SU-DHL-6 (cell line): ENCODE results near the gene PFKM.

Source experiments
- CTCF ChIP-seq: fragments of 200-600 bp; sonication (generic); IDR thresholded peaks from one replicate; pipeline ENCODE4 v1.5.1; 2017; ENCODE audit warnings: antibody characterized with exemption, mild to moderate bottlenecking, low read length, moderate library complexity; ENCODE audit not compliant: insufficient read depth, poor library complexity, severe bottlenecking
- EZH2phosphoT487 ChIP-seq: fragments of 200-600 bp; sonication (generic), shearing (Covaris generic); conservative IDR thresholded peaks from 2 replicates; pipeline ENCODE4 v1.6.1; 2018; ENCODE audit warnings: mild to moderate bottlenecking, antibody characterized with exemption, low read length, moderate library complexity, mixed read lengths

DNA sequence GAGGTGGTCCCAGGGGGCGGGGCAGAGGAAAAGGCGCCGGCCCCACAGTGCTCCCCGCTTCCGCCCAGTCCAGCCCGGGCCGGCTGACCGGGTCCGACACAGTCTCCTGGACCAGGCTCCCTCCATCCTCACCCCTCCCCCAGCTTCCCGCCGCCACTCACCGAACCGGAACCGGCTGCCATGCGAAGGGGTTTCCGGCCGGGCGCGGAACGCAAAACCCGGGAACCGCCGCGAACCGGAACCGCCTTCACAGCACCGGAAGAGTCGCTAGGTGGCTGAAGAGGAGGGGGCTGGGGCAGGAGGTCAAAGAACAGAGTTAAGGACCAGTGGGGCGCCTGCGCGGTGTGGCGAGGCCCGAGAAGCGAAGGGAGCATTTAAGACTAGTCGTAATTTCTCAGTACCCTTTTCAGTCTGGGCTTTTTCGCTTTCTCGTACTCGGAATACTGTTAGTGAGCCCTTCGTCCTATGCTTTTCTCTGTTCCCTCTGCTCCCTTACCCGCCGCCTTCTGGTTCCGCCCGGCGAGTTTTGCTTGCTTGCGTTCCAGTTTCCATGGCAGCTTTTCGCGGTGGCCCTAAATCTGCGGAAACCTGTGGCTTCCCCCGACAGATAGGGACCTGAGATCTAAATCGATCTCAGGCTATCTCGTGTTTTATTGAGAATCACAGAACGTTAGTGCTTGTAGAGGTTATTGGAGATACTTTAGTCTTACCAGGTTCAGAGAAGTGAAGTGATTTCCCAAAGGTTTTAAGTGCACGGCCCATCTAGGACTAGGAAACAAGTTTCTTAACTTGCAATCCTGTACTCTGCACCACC lies 13.1 kb upstream of the PFKM start, which contains the start of gene SENP1:
- TF ChIP-seq CTCF, result no peak
- no peak for TF ChIP-seq EZH2phosphoT487
